K562 (cell line): ENCODE results near the gene USP51. TPM values are rescaled to one million over a fixed set of nuclear protein-coding genes. Genes with fewer than 3 reads are reported as not detected.
"Not testable (repeated sequence)": the region's sequence is repeated elsewhere in the genome, so short reads cannot be mapped to it uniquely, and the experiment has no call there.

Experiments used
- ATAC-seq: fragments of 200-7000 bp; cut with Tn5 transposase; 3 replicates; pipeline ENCODE4 v1.9.1; 2020; ENCODE audit warnings: moderate library complexity
- BruUV-seq: library from RNA; stranded (reverse); fragments of 400-500 nt; replicated peaks from 2 replicates; lab custom pipeline; 2021; lab: Mats Ljungman, UMichigan
- CTCF ChIA-PET: fragments of 300-600 bp; formaldehyde crosslinking; extraction: SDS; loops from one replicate; lab custom pipeline; 2021; ENCODE audit warnings: low intra/inter-chr PET ratio; lab: Yijun Ruan, JAX
- POLR2A ChIA-PET: fragments of 300-600, 350-650 bp; sonication (Branson Sonifier 250); formaldehyde crosslinking; extraction: SDS; loops from one replicate; lab custom pipeline; 2021; ENCODE audit warnings: antibody characterized with exemption, inconsistent platforms; lab: Yijun Ruan, JAX
- DNase-seq, 4 experiments: peaks; one replicate each; pipeline versions ENCODE4 v3.0.0 to v3.0.0-alpha.2; 2011 to 2018; ENCODE audit warnings: low spot score in 3 of 4, mixed read lengths in 3 of 4; ENCODE audit errors: extremely low read depth in 1 of 4
- FAIRE-seq: peaks from 2 replicates; lab custom pipeline; 2011; peaks lifted over from hg19 to GRCh38; lab: Jason Lieb, UNC
- H2AFZ ChIP-seq: 2 replicates; pipeline ENCODE4 v1.6.0; 2011; ENCODE audit warnings: low read depth, low read length, control low read depth, inconsistent platforms
- H3K27ac ChIP-seq: fragments of 200-600 bp; 3 replicates; pipeline ENCODE4 v1.8.0; 2011; ENCODE audit warnings: low read depth, mild to moderate bottlenecking, control low read depth, inconsistent platforms, low read length, moderate library complexity, mixed read lengths; ENCODE audit errors: extremely low read depth
- H3K27me3 ChIP-seq, 2 experiments: fragments of 300-600 bp in 1 of 2; 2 replicates in 1 of 2; 3 replicates in 1 of 2; pipeline versions ENCODE4 v1.6.0 to v1.8.0; 2011; ENCODE audit warnings: inconsistent platforms in 2 of 2, low read length in 2 of 2, mild to moderate bottlenecking in 1 of 2, mixed read lengths in 1 of 2, moderate library complexity in 1 of 2; ENCODE audit not compliant: control insufficient read depth in 2 of 2, insufficient read depth in 2 of 2
- H3K36me3 ChIP-seq: fragments of 300-600 bp; 3 replicates; pipeline ENCODE4 v1.8.0; 2011; ENCODE audit warnings: mild to moderate bottlenecking, low read length, inconsistent platforms; ENCODE audit not compliant: control insufficient read depth, insufficient read depth
- H3K4me1 ChIP-seq, 2 experiments: fragments of 200-600 bp in 1 of 2; replicated peaks in 1 of 2; 2 replicates in 1 of 2; 3 replicates in 1 of 2; pipeline versions ENCODE4 v1.5.1 to v1.8.0; 2011; ENCODE audit warnings: inconsistent platforms in 2 of 2, low read length in 2 of 2, mild to moderate bottlenecking in 1 of 2, mixed read lengths in 1 of 2, moderate library complexity in 1 of 2; ENCODE audit not compliant: control insufficient read depth in 2 of 2, insufficient read depth in 2 of 2
- H3K4me2 ChIP-seq: 2 replicates; pipeline ENCODE4 v1.6.1; 2011; ENCODE audit warnings: low read length, control low read depth, inconsistent platforms, mixed read lengths; ENCODE audit not compliant: insufficient read depth
- H3K4me3 ChIP-seq: fragments of 200-600 bp; sonication (generic), shearing (Covaris generic); 2 replicates; pipeline ENCODE4 v1.5.1; 2016; ENCODE audit warnings: control low read depth, inconsistent platforms
- H3K79me2 ChIP-seq: fragments of 200-600 bp; 3 replicates; pipeline ENCODE4 v1.8.0; 2011; ENCODE audit warnings: low read length, inconsistent platforms; ENCODE audit not compliant: control insufficient read depth, insufficient read depth
- H3K9ac ChIP-seq, 2 experiments: 2 replicates each; pipeline versions ENCODE4 v1.6.0 to v1.6.1; 2011; ENCODE audit warnings: low read depth in 2 of 2, low read length in 2 of 2, control low read depth in 1 of 2, inconsistent platforms in 1 of 2, mild to moderate bottlenecking in 1 of 2, mixed read lengths in 1 of 2; ENCODE audit not compliant: insufficient read depth in 1 of 2
- H3K9me1 ChIP-seq: one replicate; pipeline ENCODE4 v1.6.0; 2011; ENCODE audit warnings: inconsistent platforms, mild to moderate bottlenecking, low read length, moderate library complexity; ENCODE audit not compliant: control insufficient read depth, insufficient read depth
- H3K9me3 ChIP-seq: replicated peaks from 2 replicates; pipeline ENCODE4 v1.5.1; 2011; ENCODE audit warnings: low read depth, low read length, inconsistent platforms; ENCODE audit not compliant: control insufficient read depth, insufficient read depth
- H4K20me1 ChIP-seq: replicated peaks from 2 replicates; pipeline ENCODE4 v1.6.1; 2011; ENCODE audit warnings: low read length, inconsistent platforms, mixed read lengths; ENCODE audit not compliant: control insufficient read depth, insufficient read depth
- WGBS: fragments of 100-300 bp; shearing (Covaris generic); methylation state at CpG from one replicate; pipeline ENCODE4 v1.1.6; 2016; ENCODE audit warnings: low coverage, mixed read lengths; ENCODE audit not compliant: insufficient coverage; ENCODE audit errors: missing lambda C conversion rate; 5-methylcytosine and 5-hydroxymethylcytosine counted together
- in situ Hi-C: fragments of 300-500 bp; cut with MboI; formaldehyde crosslinking; loops from 4 replicates; pipeline ENCODE4 v1.15.0; 2018; ENCODE audit warnings: inconsistent platforms, mixed read lengths
- intact Hi-C: fragments of 100-400 bp; cut with micrococcal nuclease; formaldehyde crosslinking; loops from 2 replicates; pipeline ENCODE4 v1.14.2; 2022
- polyA plus RNA-seq, 8 experiments: library from polyadenylated mRNA; depleted of rRNA in 4 of 8; stranded (reverse) in 5 of 8; unstranded in 3 of 8; fragments of >200 nt; fragmentation: Nextera tagmentation in 2 of 8; fragmentation: Illumina TruSeq in 1 of 8; extraction: Ambion mirVana in 2 of 8; extraction: Trizol in 1 of 8; gene quantifications; 2 replicates each; pipeline versions ENCODE4 v1.2.1 to v1.2.3, GENCODE V29; 2011 to 2014; ENCODE audit warnings: inconsistent platforms in 1 of 8, missing spikeins in 1 of 8
- total RNA-seq, 7 experiments: library from RNA; depleted of rRNA in 6 of 7; stranded (reverse); fragments of >200 nt in 6 of 7; fragmentation: Illumina TruSeq in 2 of 7; extraction: Trizol in 2 of 7; gene quantifications; 2 replicates each; pipeline versions ENCODE4 v1.2.1 to v1.2.3, GENCODE V29; 2011 to 2021; ENCODE audit warnings: low replicate concordance in 1 of 7

Gene USP51
- total and polyA plus RNA-seq, 9 of the 15 experiments (the other 6 are each of a cell fraction or from before 2014, with no cell fraction given), result 0.59 to 3.9 (median 1.3) TPM

DNA sequence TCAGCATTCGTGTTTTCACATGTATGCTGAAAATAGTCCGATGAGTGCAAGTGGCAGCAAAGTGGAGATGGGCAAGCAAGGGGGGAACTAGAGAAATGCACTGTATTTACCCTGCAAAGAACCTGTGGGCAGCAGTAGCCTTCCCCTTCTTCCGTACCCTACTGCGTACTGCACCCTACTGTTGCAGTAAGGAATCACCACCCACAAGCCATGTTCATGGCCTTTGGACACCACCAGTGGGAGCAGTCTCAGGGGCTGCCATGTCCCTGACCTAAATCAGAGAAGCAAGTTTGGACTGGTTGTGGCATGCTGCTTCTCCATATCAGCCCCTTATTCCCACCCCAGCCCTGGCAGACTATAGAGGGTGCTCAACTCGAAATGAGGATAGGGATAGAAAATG, 25.6 kb downstream of the USP51 start:
- H3K27me3 ChIP-seq, CTCF ChIA-PET, H3K9me3 ChIP-seq, H2AFZ ChIP-seq, H3K4me2 ChIP-seq, H3K36me3 ChIP-seq, H3K79me2 ChIP-seq, POLR2A ChIA-PET, H4K20me1 ChIP-seq, intact Hi-C loops, H3K9ac ChIP-seq, H3K4me3 ChIP-seq, H3K27ac ChIP-seq, in situ Hi-C loops, BruUV-seq, DNase-seq, H3K9me1 ChIP-seq, H3K4me1 ChIP-seq: not testable (repeated sequence)
- ATAC-seq, result peak; percentile 93
- FAIRE-seq, result peak; percentile 79
- WGBS, result no CpG with 5 or more reads among the region's 5 CpGs

GRCh38 chrX:55459926-55460325, 29.7 kb downstream of the USP51 start:
- H3K9me3 ChIP-seq, H3K9ac ChIP-seq, H3K4me2 ChIP-seq, H3K4me3 ChIP-seq, FAIRE-seq, H3K79me2 ChIP-seq, BruUV-seq, ATAC-seq, H3K27ac ChIP-seq, in situ Hi-C loops, H3K27me3 ChIP-seq, DNase-seq, H3K36me3 ChIP-seq, H3K4me1 ChIP-seq, H2AFZ ChIP-seq, POLR2A ChIA-PET, H4K20me1 ChIP-seq, H3K9me1 ChIP-seq, CTCF ChIA-PET: not testable (repeated sequence)
- WGBS, result no CpG with 5 or more reads among the region's 4 CpGs
- intact Hi-C loops, result loop anchor here (10.0 kb wide), 2 partner anchors 65 to 255 kb away; partner anchors contain the start of gene RRAGB

- H3K9me3 ChIP-seq, H3K79me2 ChIP-seq, BruUV-seq, DNase-seq, H3K9me1 ChIP-seq, H3K4me2 ChIP-seq, POLR2A ChIA-PET, H3K4me1 ChIP-seq, H3K27me3 ChIP-seq, H2AFZ ChIP-seq, H4K20me1 ChIP-seq, H3K27ac ChIP-seq, CTCF ChIA-PET, FAIRE-seq, ATAC-seq, H3K9ac ChIP-seq, H3K36me3 ChIP-seq, in situ Hi-C loops, H3K4me3 ChIP-seq: not testable (repeated sequence)
- no CpG with 5 or more reads among the region's 5 CpGs for WGBS
- intact Hi-C loops, result loop anchor here (10.0 kb wide), 2 partner anchors 65 to 255 kb away; partner anchors contain the start of gene RRAGB
These were observed 30.2 kb downstream of the USP51 start for GRCh38 chrX:55459426-55459825.

- H3K9me3 ChIP-seq, H3K9ac ChIP-seq, ATAC-seq, H3K27ac ChIP-seq, in situ Hi-C loops, H3K79me2 ChIP-seq, H3K4me2 ChIP-seq, DNase-seq, H3K36me3 ChIP-seq, POLR2A ChIA-PET, H3K27me3 ChIP-seq, H2AFZ ChIP-seq, H3K4me3 ChIP-seq, CTCF ChIA-PET, BruUV-seq, H3K4me1 ChIP-seq, H4K20me1 ChIP-seq, H3K9me1 ChIP-seq: not testable (repeated sequence)
- no CpG with 5 or more reads among the region's 6 CpGs for WGBS
- intact Hi-C loops, result loop anchor here (10.0 kb wide), 2 partner anchors 69 to 259 kb away; partner anchors contain the start of gene RRAGB
- peak; percentile 60 for FAIRE-seq
These were observed 33.9 kb downstream of the USP51 start for GRCh38 chrX:55455708-55456107.
